HG03175 (cell line): ENCODE data around the gene PAGE2B.
"Not testable (repeated sequence)": the region's sequence is repeated elsewhere in the genome, so short reads cannot be mapped to it uniquely, and the experiment has no call there.

Source experiments
- ATAC-seq: cut with Tn5 transposase; IDR thresholded peaks from one replicate; pipeline ENCODE4 v1.9.1; 2021; ENCODE audit warnings: mild to moderate bottlenecking, moderate library complexity; ENCODE audit not compliant: unreplicated experiment

PAGE2B gene

GRCh38 chrX:55107911-55108310, 33.1 kb downstream of the PAGE2B start:
- ATAC-seq = no peak

- ATAC-seq = no peak
Observed at GRCh38 chrX:55109306-55109705, 34.5 kb downstream of the PAGE2B start.

- ATAC-seq = no peak
Observed at GRCh38 chrX:55111578-55112254, 36.9 kb downstream of the PAGE2B start.

GRCh38 chrX:55116589-55116988, 41.8 kb downstream of the PAGE2B start:
- not testable (repeated sequence) for ATAC-seq

- no peak for ATAC-seq
Observed at GRCh38 chrX:55118574-55118973, 43.7 kb downstream of the PAGE2B start.

GRCh38 chrX:55119271-55119670, 44.4 kb downstream of the PAGE2B start:
- no peak for ATAC-seq

- no peak for ATAC-seq
Observed at GRCh38 chrX:55119712-55120111, 44.9 kb downstream of the PAGE2B start.

GRCh38 chrX:55120761-55121358, 46.0 kb downstream of the PAGE2B start:
- no peak for ATAC-seq

GRCh38 chrX:55123900-55124299, 49.1 kb downstream of the PAGE2B start:
- ATAC-seq = no peak

GRCh38 chrX:55127692-55128091, 52.9 kb downstream of the PAGE2B start:
- no peak for ATAC-seq
